GM15510 (cell line): ENCODE results near the gene ADM5.

Experiments used
- POLR2A ChIP-seq: IDR thresholded peaks from 3 replicates; pipeline ENCODE4 v1.6.1; 2011; ENCODE audit warnings: borderline replicate concordance; ENCODE audit not compliant: insufficient read length; ENCODE audit errors: extremely low read depth

Gene ADM5

GRCh38 chr19:49667473-49667872 is 21.9 kb upstream of the ADM5 start:
- TF ChIP-seq POLR2A = no peak

- TF ChIP-seq POLR2A = no peak
Observed at GRCh38 chr19:49669516-49669915, 19.9 kb upstream of the ADM5 start.

- TF ChIP-seq POLR2A = no peak
Observed at GRCh38 chr19:49672131-49672919, 17.1 kb upstream of the ADM5 start.

GRCh38 chr19:49676136-49676783 is 13.1 kb upstream of the ADM5 start:
- peak; percentile 92 for TF ChIP-seq POLR2A

- TF ChIP-seq POLR2A = no peak
Observed at GRCh38 chr19:49676784-49677230, 12.6 kb upstream of the ADM5 start.

- TF ChIP-seq POLR2A = peak; percentile 84
Observed at GRCh38 chr19:49677231-49677900, 12.0 kb upstream of the ADM5 start, which contains the start of gene PRMT1. PRMT1 (plus strand) TSS chr19:49677271; CDS start chr19:49677281, 10 bp downstream.

- no peak for TF ChIP-seq POLR2A
Observed at GRCh38 chr19:49677901-49678674, 11.3 kb upstream of the ADM5 start.

GRCh38 chr19:49678985-49679770 is 10.2 kb upstream of the ADM5 start:
- TF ChIP-seq POLR2A = no peak

GRCh38 chr19:49679771-49680413 is 9.5 kb upstream of the ADM5 start:
- TF ChIP-seq POLR2A = no peak

GRCh38 chr19:49680421-49681351 is 8.7 kb upstream of the ADM5 start:
- no peak for TF ChIP-seq POLR2A

- TF ChIP-seq POLR2A = no peak
Observed at GRCh38 chr19:49681830-49682229, 7.6 kb upstream of the ADM5 start.

GRCh38 chr19:49682274-49682673 is 7.1 kb upstream of the ADM5 start:
- no peak for TF ChIP-seq POLR2A
